Measurements from ENCODE around the gene PRDM11.

The PRDM11 gene

GRCh38 chr11:45213717-45214116, 67.3 kb downstream of the PRDM11 start:
- Histone ChIP-seq H3K9me3 (ENCODE audit: control insufficient read depth in 5 of 5, low read length in 5 of 5) (no peaks in the 10 kb centered on the region), H3K4me1 (ENCODE audit: control insufficient read depth in 5 of 5, insufficient read depth in 5 of 5, low read length in 5 of 5) (peaks cover 0 to 17% (median 13%) of the 10 kb centered on the region in 5 donors), H3K27ac (ENCODE audit: low read depth, low read length) (no peak overlapping the region)

GRCh38 chr11:45215098-45215865, 68.8 kb downstream of the PRDM11 start:
- H3K27me3 ChIP-seq (ENCODE audit: control insufficient read depth in 5 of 5, insufficient read depth in 4 of 5, low read length in 5 of 5): no peaks in the 10 kb centered on the region
- no peak overlapping the region for H3K27ac ChIP-seq (ENCODE audit: low read depth, low read length)
- peaks cover 0 to 34% (median 19%) of the 10 kb centered on the region in 5 donors for H3K36me3 ChIP-seq (ENCODE audit: control insufficient read depth in 5 of 5, insufficient read depth in 5 of 5, low read length in 5 of 5)
- no peak overlapping the region for H3K9ac ChIP-seq (ENCODE audit: low read length in 5 of 5)
- peaks cover 0 to 6% (median 2%) of the 10 kb centered on the region in 5 donors for H3K4me1 ChIP-seq (ENCODE audit: control insufficient read depth in 5 of 5, insufficient read depth in 5 of 5, low read length in 5 of 5)
- H3K9me3 ChIP-seq (ENCODE audit: control insufficient read depth in 5 of 5, low read length in 5 of 5): no peaks in the 10 kb centered on the region
- no peak overlapping the region for H3K4me3 ChIP-seq (ENCODE audit: low read depth in 1 of 5, low read length in 5 of 5)

More at GRCh38 chr11:45213717-45214116, 67.3 kb downstream of the PRDM11 start:
- Histone ChIP-seq H3K4me3 (ENCODE audit: low read depth in 1 of 5, low read length in 5 of 5) (no peak overlapping the region), H3K9ac (ENCODE audit: low read length in 5 of 5) (no peak overlapping the region), H3K36me3 (ENCODE audit: control insufficient read depth in 5 of 5, insufficient read depth in 5 of 5, low read length in 5 of 5) (peaks cover 0 to 27% (median 15%) of the 10 kb centered on the region in 5 donors), H3K27me3 (ENCODE audit: control insufficient read depth in 5 of 5, insufficient read depth in 4 of 5, low read length in 5 of 5) (no peaks in the 10 kb centered on the region)

DNA sequence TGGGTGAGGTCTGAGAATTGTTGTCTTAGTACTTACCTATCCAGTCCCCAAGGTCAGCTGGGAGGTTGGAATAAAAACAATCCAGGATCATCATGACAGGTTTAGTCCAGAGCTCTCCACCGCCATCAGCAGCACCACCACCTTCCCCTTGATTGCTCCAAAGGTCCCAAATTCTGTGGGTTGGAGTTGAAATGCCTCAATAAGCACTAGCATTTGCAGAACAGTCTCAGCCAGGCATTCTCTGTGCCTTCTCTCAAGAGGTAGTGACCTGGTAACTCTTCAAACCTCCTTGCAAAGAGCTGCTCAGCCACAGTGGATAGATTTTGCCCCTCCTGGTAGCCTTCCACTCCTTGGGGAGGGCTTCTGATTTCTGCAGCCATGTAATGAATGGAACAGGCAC, 69.6 kb downstream of the PRDM11 start:
- H3K9ac ChIP-seq (ENCODE audit: low read length in 5 of 5): no peak overlapping the region
- peaks cover 0 to 39% (median 19%) of the 10 kb centered on the region in 5 donors for H3K36me3 ChIP-seq (ENCODE audit: control insufficient read depth in 5 of 5, insufficient read depth in 5 of 5, low read length in 5 of 5)
- H3K4me3 ChIP-seq (ENCODE audit: low read depth in 1 of 5, low read length in 5 of 5): no peak overlapping the region
- no peaks in the 10 kb centered on the region for H3K4me1 ChIP-seq (ENCODE audit: control insufficient read depth in 5 of 5, insufficient read depth in 5 of 5, low read length in 5 of 5)
- H3K9me3 ChIP-seq (ENCODE audit: control insufficient read depth in 5 of 5, low read length in 5 of 5): no peaks in the 10 kb centered on the region
- H3K27ac ChIP-seq (ENCODE audit: low read depth, low read length): no peak overlapping the region
- H3K27me3 ChIP-seq (ENCODE audit: control insufficient read depth in 5 of 5, insufficient read depth in 4 of 5, low read length in 5 of 5): no peaks in the 10 kb centered on the region

DNA sequence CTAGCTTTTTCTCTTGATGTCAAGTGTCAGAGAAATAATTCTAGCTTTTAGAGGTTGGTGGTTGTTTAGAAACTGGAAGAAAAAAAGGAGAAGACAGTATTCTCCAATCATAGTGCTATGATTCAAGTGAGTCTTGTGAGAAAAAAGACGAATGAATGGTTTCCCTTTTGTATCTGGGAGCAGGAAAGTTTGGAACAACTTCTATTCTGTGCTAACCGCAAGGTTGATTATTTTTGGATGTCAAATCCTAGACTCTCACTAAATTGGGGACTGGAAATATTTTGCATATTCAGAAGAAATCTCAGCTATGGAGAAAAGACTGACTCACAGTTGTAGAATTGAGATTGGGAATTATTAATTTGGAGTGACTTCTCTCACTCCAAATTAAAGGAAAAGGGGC, 70.5 kb downstream of the PRDM11 start:
- H3K9ac ChIP-seq (ENCODE audit: low read length in 5 of 5): no peak overlapping the region
- H3K9me3 ChIP-seq (ENCODE audit: control insufficient read depth in 5 of 5, low read length in 5 of 5): no peaks in the 10 kb centered on the region
- no peaks in the 10 kb centered on the region for H3K4me1 ChIP-seq (ENCODE audit: control insufficient read depth in 5 of 5, insufficient read depth in 5 of 5, low read length in 5 of 5)
- no peak overlapping the region for H3K27ac ChIP-seq (ENCODE audit: low read depth, low read length)
- peaks cover 0 to 42% (median 19%) of the 10 kb centered on the region in 5 donors for H3K36me3 ChIP-seq (ENCODE audit: control insufficient read depth in 5 of 5, insufficient read depth in 5 of 5, low read length in 5 of 5)
- no peak overlapping the region for H3K4me3 ChIP-seq (ENCODE audit: low read depth in 1 of 5, low read length in 5 of 5)
- no peaks in the 10 kb centered on the region for H3K27me3 ChIP-seq (ENCODE audit: control insufficient read depth in 5 of 5, insufficient read depth in 4 of 5, low read length in 5 of 5)

- no peaks in the 10 kb centered on the region for H3K27me3 ChIP-seq (ENCODE audit: control insufficient read depth in 5 of 5, insufficient read depth in 4 of 5, low read length in 5 of 5)
- H3K36me3 ChIP-seq (ENCODE audit: control insufficient read depth in 5 of 5, insufficient read depth in 5 of 5, low read length in 5 of 5): peaks cover 0 to 38% (median 12%) of the 10 kb centered on the region in 5 donors
- H3K27ac ChIP-seq (ENCODE audit: low read depth, low read length): no peak overlapping the region
- no peaks in the 10 kb centered on the region for H3K9me3 ChIP-seq (ENCODE audit: control insufficient read depth in 5 of 5, low read length in 5 of 5)
- H3K4me1 ChIP-seq (ENCODE audit: control insufficient read depth in 5 of 5, insufficient read depth in 5 of 5, low read length in 5 of 5): no peaks in the 10 kb centered on the region
- H3K9ac ChIP-seq (ENCODE audit: low read length in 5 of 5): no peak overlapping the region
- no peak overlapping the region for H3K4me3 ChIP-seq (ENCODE audit: low read depth in 1 of 5, low read length in 5 of 5)
Observed at GRCh38 chr11:45217991-45218390, 71.6 kb downstream of the PRDM11 start.

DNA sequence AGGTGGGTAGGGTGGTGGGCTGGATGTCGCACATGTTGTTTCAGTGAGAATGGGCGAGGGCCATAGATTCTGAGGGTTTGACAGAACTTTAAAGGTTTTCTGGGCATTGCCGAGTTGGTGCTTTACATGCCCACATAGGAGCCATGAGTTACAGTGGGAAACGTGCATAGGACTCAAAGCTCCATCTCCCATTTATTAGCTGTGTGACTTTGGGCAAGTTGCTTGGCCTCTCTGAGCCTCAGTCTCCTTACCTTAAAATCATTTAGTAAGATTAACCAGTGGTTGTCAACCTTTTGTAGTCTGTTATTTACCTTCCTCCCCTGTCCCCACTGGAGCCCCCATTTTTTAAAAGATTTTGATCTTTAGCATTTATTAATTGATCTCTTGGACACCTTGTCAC, 72.3 kb downstream of the PRDM11 start:
- H3K9me3 ChIP-seq (ENCODE audit: control insufficient read depth in 5 of 5, low read length in 5 of 5): no peaks in the 10 kb centered on the region

DNA sequence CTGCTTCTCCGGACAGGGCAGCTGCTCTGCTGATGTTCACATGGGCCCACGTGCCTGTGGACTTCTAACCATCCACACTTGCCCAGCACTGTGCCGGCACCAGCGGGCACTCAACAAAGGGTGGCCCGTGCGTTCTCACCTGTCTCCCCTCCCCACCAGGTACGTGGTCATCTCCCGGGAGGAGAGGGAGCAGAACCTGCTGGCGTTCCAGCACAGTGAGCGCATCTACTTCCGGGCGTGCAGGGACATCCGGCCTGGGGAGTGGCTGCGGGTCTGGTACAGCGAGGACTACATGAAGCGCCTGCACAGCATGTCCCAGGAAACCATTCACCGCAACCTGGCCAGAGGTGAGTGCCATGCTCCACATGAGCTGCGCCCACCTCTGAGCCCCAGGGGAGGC, 73.0 kb downstream of the PRDM11 start:
- H3K4me3 ChIP-seq (ENCODE audit: low read depth in 1 of 5, low read length in 5 of 5): no peak overlapping the region
- no peak overlapping the region for H3K9ac ChIP-seq (ENCODE audit: low read length in 5 of 5)
- H3K27me3 ChIP-seq (ENCODE audit: control insufficient read depth in 5 of 5, insufficient read depth in 4 of 5, low read length in 5 of 5): no peaks in the 10 kb centered on the region
- H3K9me3 ChIP-seq (ENCODE audit: control insufficient read depth in 5 of 5, low read length in 5 of 5): no peaks in the 10 kb centered on the region
- no peaks in the 10 kb centered on the region for H3K4me1 ChIP-seq (ENCODE audit: control insufficient read depth in 5 of 5, insufficient read depth in 5 of 5, low read length in 5 of 5)
- peaks cover 0 to 31% (median 10%) of the 10 kb centered on the region in 5 donors for H3K36me3 ChIP-seq (ENCODE audit: control insufficient read depth in 5 of 5, insufficient read depth in 5 of 5, low read length in 5 of 5)
- H3K27ac ChIP-seq (ENCODE audit: low read depth, low read length): no peak overlapping the region

More for the DNA sequence above, 72.3 kb downstream of the PRDM11 start:
- peaks cover 0 to 30% (median 7%) of the 10 kb centered on the region in 5 donors for H3K36me3 ChIP-seq (ENCODE audit: control insufficient read depth in 5 of 5, insufficient read depth in 5 of 5, low read length in 5 of 5)
- no peaks in the 10 kb centered on the region for H3K27me3 ChIP-seq (ENCODE audit: control insufficient read depth in 5 of 5, insufficient read depth in 4 of 5, low read length in 5 of 5)
- no peak overlapping the region for H3K27ac ChIP-seq (ENCODE audit: low read depth, low read length)
- H3K9ac ChIP-seq (ENCODE audit: low read length in 5 of 5): no peak overlapping the region
- no peaks in the 10 kb centered on the region for H3K4me1 ChIP-seq (ENCODE audit: control insufficient read depth in 5 of 5, insufficient read depth in 5 of 5, low read length in 5 of 5)
- H3K4me3 ChIP-seq (ENCODE audit: low read depth in 1 of 5, low read length in 5 of 5): no peak overlapping the region

- Histone ChIP-seq H3K9ac (ENCODE audit: low read length in 5 of 5) (no peak overlapping the region), H3K36me3 (ENCODE audit: control insufficient read depth in 5 of 5, insufficient read depth in 5 of 5, low read length in 5 of 5) (peaks cover 0 to 70% (median 42%) of the 10 kb centered on the region in 5 donors), H3K4me1 (ENCODE audit: control insufficient read depth in 5 of 5, insufficient read depth in 5 of 5, low read length in 5 of 5) (no peaks in the 10 kb centered on the region), H3K27me3 (ENCODE audit: control insufficient read depth in 5 of 5, insufficient read depth in 4 of 5, low read length in 5 of 5) (no peaks in the 10 kb centered on the region), H3K27ac (ENCODE audit: low read depth, low read length) (no peak overlapping the region), H3K9me3 (ENCODE audit: control insufficient read depth in 5 of 5, low read length in 5 of 5) (no peaks in the 10 kb centered on the region), H3K4me3 (ENCODE audit: low read depth in 1 of 5, low read length in 5 of 5) (no peak overlapping the region)
Observed at GRCh38 chr11:45223496-45223895, 77.1 kb downstream of the PRDM11 start.

GRCh38 chr11:45224766-45225165, 78.3 kb downstream of the PRDM11 start:
- no peaks in the 10 kb centered on the region for H3K4me1 ChIP-seq (ENCODE audit: control insufficient read depth in 5 of 5, insufficient read depth in 5 of 5, low read length in 5 of 5)
- peaks cover 0 to 65% (median 38%) of the 10 kb centered on the region in 5 donors for H3K36me3 ChIP-seq (ENCODE audit: control insufficient read depth in 5 of 5, insufficient read depth in 5 of 5, low read length in 5 of 5)
- H3K4me3 ChIP-seq (ENCODE audit: low read depth in 1 of 5, low read length in 5 of 5): no peak overlapping the region
- no peak overlapping the region for H3K27ac ChIP-seq (ENCODE audit: low read depth, low read length)
- H3K9ac ChIP-seq (ENCODE audit: low read length in 5 of 5): no peak overlapping the region
- H3K9me3 ChIP-seq (ENCODE audit: control insufficient read depth in 5 of 5, low read length in 5 of 5): no peaks in the 10 kb centered on the region
- H3K27me3 ChIP-seq (ENCODE audit: control insufficient read depth in 5 of 5, insufficient read depth in 4 of 5, low read length in 5 of 5): no peaks in the 10 kb centered on the region

- Histone ChIP-seq H3K9ac (ENCODE audit: low read length in 5 of 5) (no peak overlapping the region), H3K27me3 (ENCODE audit: control insufficient read depth in 5 of 5, insufficient read depth in 4 of 5, low read length in 5 of 5) (no peaks in the 10 kb centered on the region), H3K36me3 (ENCODE audit: control insufficient read depth in 5 of 5, insufficient read depth in 5 of 5, low read length in 5 of 5) (peaks cover 0 to 60% (median 34%) of the 10 kb centered on the region in 5 donors), H3K4me1 (ENCODE audit: control insufficient read depth in 5 of 5, insufficient read depth in 5 of 5, low read length in 5 of 5) (no peaks in the 10 kb centered on the region), H3K9me3 (ENCODE audit: control insufficient read depth in 5 of 5, low read length in 5 of 5) (no peaks in the 10 kb centered on the region), H3K27ac (ENCODE audit: low read depth, low read length) (no peak overlapping the region), H3K4me3 (ENCODE audit: low read depth in 1 of 5, low read length in 5 of 5) (no peak overlapping the region)
Observed at GRCh38 chr11:45225277-45225676, 78.8 kb downstream of the PRDM11 start.
